ENCODE results near the gene SPDYE4. TPM values are rescaled to one million over a fixed set of nuclear protein-coding genes. Genes with fewer than 3 reads are reported as not detected.

SPDYE4 gene
- total RNA-seq, 4 donors from 2014 or later = not detected

- Histone ChIP-seq H3K36me3 (no peaks in the 10 kb centered on the region), H3K27ac (no peak overlapping the region), H3K4me1 (no peaks in the 10 kb centered on the region), H3K27me3 (peaks cover 25% of the 10 kb centered on the region), H3K9me3 (no peaks in the 10 kb centered on the region), H3K4me3 (no peak overlapping the region)
- WGBS, 2 donors (ENCODE audit: low coverage in 1 of 2) = 29 to 55% methylated on average over 1 of the region's 1 CpG
- TF ChIP-seq EP300 (IDR thresholded peaks at IDR 0.05) = no peak
- no peak for TF ChIP-seq POLR2A (IDR thresholded peaks at IDR 0.05)
- TF ChIP-seq POLR2AphosphoS5 (IDR thresholded peaks at IDR 0.05) = no peak
- TF ChIP-seq CTCF (IDR thresholded peaks at IDR 0.05) = no peak
- no peak for ATAC-seq
Observed at GRCh38 chr17:8753976-8754440, 4.3 kb downstream of the SPDYE4 start.

GRCh38 chr17:8753136-8753975, 5.0 kb downstream of the SPDYE4 start:
- WGBS, 2 donors (ENCODE audit: low coverage in 1 of 2) = 50 to 51% methylated on average over 2 of the region's 12 CpGs
- TF ChIP-seq POLR2AphosphoS5 (IDR thresholded peaks at IDR 0.05) (no peak), POLR2A (IDR thresholded peaks at IDR 0.05) (no peak), CTCF (IDR thresholded peaks at IDR 0.05) (no peak), EP300 (IDR thresholded peaks at IDR 0.05) (no peak)
- no peak for ATAC-seq

GRCh38 chr17:8749616-8750015, 8.7 kb downstream of the SPDYE4 start:
- WGBS, 2 donors (ENCODE audit: low coverage in 1 of 2) = 66% methylated on average over 2 of the region's 3 CpGs; no CpG with 5 or more reads in 1 of the 2 donors
- no peak overlapping the region for H3K27ac ChIP-seq
- no peak for ATAC-seq
- TF ChIP-seq CTCF (IDR thresholded peaks at IDR 0.05) = no peak
- no peak for TF ChIP-seq POLR2AphosphoS5 (IDR thresholded peaks at IDR 0.05)
- no peak for TF ChIP-seq EP300 (IDR thresholded peaks at IDR 0.05)
- TF ChIP-seq POLR2A (IDR thresholded peaks at IDR 0.05) = no peak
- H3K9me3 ChIP-seq = no peaks in the 10 kb centered on the region
- H3K36me3 ChIP-seq = no peaks in the 10 kb centered on the region
- peaks cover 0 to 16% (median 4%) of the 10 kb centered on the region in 3 donors for H3K4me1 ChIP-seq
- H3K4me3 ChIP-seq = no peak overlapping the region
- peaks cover 5% of the 10 kb centered on the region for H3K27me3 ChIP-seq

More at GRCh38 chr17:8753136-8753975, 5.0 kb downstream of the SPDYE4 start:
- Histone ChIP-seq H3K27me3 (peaks cover 24% of the 10 kb centered on the region), H3K9me3 (no peaks in the 10 kb centered on the region), H3K27ac (no peak overlapping the region), H3K4me1 (no peaks in the 10 kb centered on the region), H3K36me3 (no peaks in the 10 kb centered on the region), H3K4me3 (no peak overlapping the region)

GRCh38 chr17:8747742-8748141, 10.6 kb downstream of the SPDYE4 start:
- 80 to 83% methylated on average over 2 to 3 of the region's 3 CpGs for WGBS, 2 donors (ENCODE audit: low coverage in 1 of 2)

More at GRCh38 chr17:8747742-8748141, 10.6 kb downstream of the SPDYE4 start:
- no peak for TF ChIP-seq POLR2AphosphoS5 (IDR thresholded peaks at IDR 0.05)
- no peak for TF ChIP-seq CTCF (IDR thresholded peaks at IDR 0.05)
- no peak for TF ChIP-seq POLR2A (IDR thresholded peaks at IDR 0.05)
- TF ChIP-seq EP300 (IDR thresholded peaks at IDR 0.05) = no peak
- Histone ChIP-seq H3K9me3 (no peaks in the 10 kb centered on the region), H3K4me1 (peaks cover 0 to 16% (median 4%) of the 10 kb centered on the region in 3 donors), H3K36me3 (no peaks in the 10 kb centered on the region), H3K27ac (no peak overlapping the region), H3K27me3 (no peaks in the 10 kb centered on the region), H3K4me3 (no peak overlapping the region)
- ATAC-seq = no peak
